ES-I3 (cell line): Measurements from ENCODE around the gene STH.

Source experiments
- H3K36me3 ChIP-seq: 2 replicates; pipeline ENCODE4 v1.6.1; 2013; ENCODE audit warnings: mild to moderate bottlenecking, low read length, control low read depth, moderate library complexity; ENCODE audit not compliant: insufficient read depth
- H3K4me1 ChIP-seq: 2 replicates; pipeline ENCODE4 v1.6.1; 2013; ENCODE audit warnings: mild to moderate bottlenecking, control low read depth, low read length; ENCODE audit not compliant: insufficient read depth
- H3K9ac ChIP-seq: 2 replicates; pipeline ENCODE4 v1.6.1; 2013; ENCODE audit warnings: low read depth, mild to moderate bottlenecking, low read length, moderate library complexity
- H3K9me3 ChIP-seq: 2 replicates; pipeline ENCODE4 v1.6.1; 2013; ENCODE audit warnings: mild to moderate bottlenecking, low read length, moderate library complexity; ENCODE audit not compliant: control insufficient read depth, insufficient read depth

STH gene

DNA sequence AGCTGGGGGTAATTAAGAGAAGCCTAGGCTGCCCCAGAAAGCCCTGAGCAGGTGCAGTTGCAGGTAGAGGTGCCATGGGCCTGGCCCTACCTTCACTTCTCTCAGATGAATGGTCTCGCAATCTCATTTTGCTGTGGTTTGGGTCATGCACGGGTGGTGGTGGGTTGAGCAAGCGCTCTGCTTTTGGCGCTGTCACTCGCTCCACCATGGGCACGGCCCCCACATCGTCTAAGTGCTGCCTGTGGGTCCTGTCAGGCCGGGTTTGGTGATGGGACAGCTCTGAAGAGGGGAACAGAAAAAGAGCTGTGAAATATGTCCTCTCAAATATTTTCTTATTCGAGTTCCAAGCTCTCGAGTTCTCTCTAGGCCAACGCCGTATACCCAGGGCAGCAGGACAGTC, 39.9 kb downstream of the STH start:
- Histone ChIP-seq H3K9ac (no peak overlapping the region), H3K36me3 (peaks cover 71% of the 10 kb centered on the region), H3K9me3 (no peaks in the 10 kb centered on the region), H3K4me1 (peaks cover under 1% of the 10 kb centered on the region; the same call in 1 of the 2 replicates)

DNA sequence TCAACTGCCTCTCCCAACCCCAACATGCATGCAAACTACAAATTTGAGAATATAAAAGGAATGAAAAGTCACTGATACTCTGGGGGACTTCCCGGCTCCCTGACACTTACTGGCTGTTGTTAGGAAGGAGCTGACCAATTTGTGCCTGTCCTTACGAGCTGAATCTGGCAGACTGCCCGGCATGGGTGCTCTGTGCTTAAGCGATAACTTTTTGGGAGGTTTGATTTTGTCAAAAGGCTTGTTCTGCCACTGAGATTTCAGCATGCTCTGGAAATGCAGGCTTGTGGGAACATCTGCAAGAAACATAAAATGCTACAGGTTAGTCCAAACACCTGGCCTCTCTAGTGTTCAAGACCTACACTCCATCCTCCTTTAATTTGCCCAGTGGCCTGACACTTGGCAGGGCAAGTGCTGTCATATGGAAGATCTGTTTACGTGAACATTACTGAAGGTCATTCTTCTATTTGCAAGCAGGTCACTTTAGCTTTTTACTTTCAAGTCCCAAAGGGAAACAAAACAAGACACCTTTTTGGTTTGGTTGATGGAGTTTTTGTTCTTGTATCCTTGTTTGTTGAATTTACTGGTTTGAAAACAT, 40.6 kb downstream of the STH start:
- Histone ChIP-seq H3K36me3 (peaks cover 63% of the 10 kb centered on the region), H3K9ac (no peak overlapping the region), H3K4me1 (peaks cover 4% of the 10 kb centered on the region; the same call in 1 of the 2 replicates), H3K9me3 (no peaks in the 10 kb centered on the region)

DNA sequence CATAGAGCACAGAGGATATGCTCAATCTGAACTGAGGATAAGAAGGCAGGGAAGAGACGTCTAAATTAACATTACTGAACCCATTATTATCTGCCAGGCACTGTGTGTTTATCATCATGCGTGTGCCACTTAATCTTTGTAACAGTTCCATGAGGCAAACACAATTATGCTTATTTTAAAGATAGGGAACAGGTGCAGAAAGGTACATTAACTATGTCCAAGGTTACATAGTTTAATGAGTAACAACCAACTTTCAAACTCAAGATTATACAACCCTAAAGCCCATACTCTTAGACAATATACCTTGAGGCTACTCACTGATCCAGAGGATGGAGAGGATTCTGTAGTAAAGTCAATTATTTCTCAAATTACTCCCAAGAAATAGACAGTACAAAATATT, 43.2 kb downstream of the STH start:
- Histone ChIP-seq H3K9me3 (no peaks in the 10 kb centered on the region), H3K9ac (no peak overlapping the region), H3K36me3 (peaks cover 52% of the 10 kb centered on the region), H3K4me1 (peaks cover 4% of the 10 kb centered on the region; the same call in 1 of the 2 replicates)

DNA sequence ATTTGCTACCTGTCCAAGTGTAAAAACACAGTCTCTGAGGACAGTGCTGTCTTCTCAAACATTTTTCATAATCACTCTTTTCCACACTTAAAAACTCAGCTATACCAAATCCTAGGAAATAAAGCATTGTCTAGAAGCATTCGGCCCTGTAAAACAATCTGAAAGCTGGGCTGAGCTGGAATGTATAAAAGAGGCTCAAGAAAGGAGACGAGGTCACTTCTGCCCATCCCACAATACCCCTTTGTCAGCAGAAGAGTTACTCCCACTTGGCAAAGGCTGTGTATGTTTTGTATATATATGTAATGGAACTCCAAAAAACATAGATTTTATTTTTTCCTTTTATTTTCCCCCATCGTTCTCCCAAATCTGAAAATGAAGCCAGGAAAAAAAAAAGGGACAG, 43.9 kb downstream of the STH start:
- Histone ChIP-seq H3K4me1 (peaks cover 4% of the 10 kb centered on the region; the same call in 1 of the 2 replicates), H3K9ac (no peak overlapping the region), H3K9me3 (no peaks in the 10 kb centered on the region), H3K36me3 (peaks cover 45% of the 10 kb centered on the region)

DNA sequence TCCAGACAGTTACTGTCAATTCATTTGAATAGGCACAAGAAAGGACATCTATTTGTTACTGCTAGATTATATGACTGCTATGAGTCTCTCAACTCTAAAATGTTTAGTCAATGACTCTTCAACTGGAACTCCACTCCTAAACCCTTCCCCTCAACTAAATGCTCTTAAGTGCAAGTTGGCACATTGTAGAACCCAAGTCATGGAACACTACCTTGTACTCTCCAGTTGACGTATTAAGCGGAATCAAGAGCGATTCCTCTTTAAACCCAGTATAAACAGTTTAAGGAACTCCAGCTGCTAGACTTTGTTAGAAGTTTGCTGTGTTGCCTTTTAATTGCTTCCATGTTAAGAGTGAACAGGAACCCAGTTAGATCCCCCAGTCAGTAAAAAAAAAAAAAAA, 44.6 kb downstream of the STH start:
- Histone ChIP-seq H3K4me1 (peaks cover 4% of the 10 kb centered on the region; the same call in 1 of the 2 replicates), H3K9me3 (no peaks in the 10 kb centered on the region), H3K9ac (no peak overlapping the region), H3K36me3 (peaks cover 38% of the 10 kb centered on the region)

DNA sequence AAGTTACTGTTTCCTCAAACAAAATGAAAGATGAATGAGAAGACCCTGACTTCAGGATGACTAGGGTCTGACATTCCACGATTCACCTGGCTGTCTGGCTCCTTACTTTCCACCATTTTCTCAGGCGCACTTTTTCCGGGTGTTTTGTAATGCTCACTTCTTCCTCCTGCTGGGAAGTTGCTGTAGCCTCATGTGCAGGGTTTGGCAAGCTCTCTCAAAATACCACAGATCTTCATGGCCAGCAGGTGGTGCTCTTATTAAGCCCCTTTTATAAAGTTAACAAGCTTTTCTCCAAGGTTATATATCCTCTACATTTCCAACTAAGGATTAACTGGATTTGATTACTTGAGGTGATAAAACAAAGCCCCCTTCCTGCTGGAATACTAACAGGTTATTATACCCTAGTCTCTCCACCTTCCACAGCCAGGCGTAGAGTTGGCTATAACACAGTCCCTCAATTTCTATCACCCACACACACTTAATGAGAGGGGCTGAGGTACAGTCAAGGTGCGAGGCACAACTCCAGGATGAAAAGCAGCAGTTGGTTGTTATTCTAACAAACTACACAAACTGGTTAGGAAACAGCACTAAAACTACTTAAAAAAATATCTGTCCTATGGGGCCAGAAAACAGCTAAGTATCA, 45.4 kb downstream of the STH start:
- Histone ChIP-seq H3K9me3 (no peaks in the 10 kb centered on the region), H3K9ac (no peak overlapping the region), H3K36me3 (peaks cover 30% of the 10 kb centered on the region), H3K4me1 (peaks cover 4% of the 10 kb centered on the region; the same call in 1 of the 2 replicates)

DNA sequence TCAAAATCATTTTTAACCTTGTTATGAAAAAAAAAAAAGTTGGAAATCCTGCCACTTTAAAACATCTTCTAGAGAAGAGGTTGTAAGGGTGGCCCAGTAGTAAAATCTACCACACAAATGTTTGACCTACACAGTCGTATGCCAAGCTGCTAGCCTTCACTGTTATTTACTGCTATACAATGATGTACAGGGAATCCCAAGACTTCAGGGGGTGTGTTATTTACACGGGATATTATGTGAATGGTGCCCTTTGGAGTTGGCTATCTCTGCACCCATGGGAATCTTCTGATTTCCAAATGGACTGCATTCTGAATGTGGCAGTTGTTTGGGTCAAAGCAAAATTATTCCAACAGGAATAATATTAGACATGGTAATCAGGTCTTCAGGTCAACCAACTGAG, 45.9 kb downstream of the STH start:
- Histone ChIP-seq H3K9me3 (no peaks in the 10 kb centered on the region), H3K36me3 (peaks cover 25% of the 10 kb centered on the region), H3K4me1 (peaks cover 4% of the 10 kb centered on the region; the same call in 1 of the 2 replicates), H3K9ac (no peak overlapping the region)

DNA sequence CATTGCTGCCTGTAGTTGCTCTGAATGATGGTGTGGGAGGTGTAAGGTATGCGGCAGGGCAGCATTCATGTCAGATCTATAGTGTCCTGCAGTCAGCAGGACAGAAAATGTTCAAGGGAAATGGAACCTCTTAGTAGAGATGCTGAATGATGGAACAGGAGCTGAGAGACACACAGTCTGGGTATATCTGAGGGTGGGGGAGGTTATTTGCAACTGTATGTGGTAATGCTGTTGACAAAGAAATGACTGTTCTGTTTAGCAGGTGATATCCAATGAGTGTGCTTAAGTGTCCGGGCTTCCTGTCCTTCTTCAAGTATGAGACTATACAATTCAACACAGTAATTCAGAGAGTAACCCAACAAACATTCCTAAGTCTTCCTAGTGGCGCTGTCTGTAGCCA, 46.6 kb downstream of the STH start:
- Histone ChIP-seq H3K9ac (no peak overlapping the region), H3K36me3 (peaks cover 27% of the 10 kb centered on the region), H3K4me1 (peaks cover 4% of the 10 kb centered on the region; the same call in 1 of the 2 replicates), H3K9me3 (no peaks in the 10 kb centered on the region)

DNA sequence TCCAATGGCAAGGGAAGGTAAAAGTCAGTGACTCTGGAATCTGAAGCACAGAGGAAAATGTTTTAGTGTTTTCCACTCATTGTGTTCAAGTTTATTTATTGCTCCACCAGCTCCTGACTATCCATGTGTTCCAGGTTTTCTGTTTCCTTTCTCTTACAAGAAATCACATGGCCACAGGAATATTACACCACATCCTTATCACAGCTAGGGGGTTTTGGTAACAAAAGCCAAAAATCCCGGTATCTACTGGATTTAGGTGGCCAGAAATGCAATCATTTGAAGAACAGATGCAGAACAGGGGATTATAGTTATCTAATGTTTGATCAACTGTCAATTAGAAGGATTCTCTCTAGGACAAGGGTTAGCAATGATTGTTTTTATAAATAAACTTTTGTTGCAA, 47.9 kb downstream of the STH start:
- peaks cover 27% of the 10 kb centered on the region for H3K36me3 ChIP-seq
- peaks cover 4% of the 10 kb centered on the region; the same call in 1 of the 2 replicates for H3K4me1 ChIP-seq
- H3K9me3 ChIP-seq = no peaks in the 10 kb centered on the region
- H3K9ac ChIP-seq = no peak overlapping the region

DNA sequence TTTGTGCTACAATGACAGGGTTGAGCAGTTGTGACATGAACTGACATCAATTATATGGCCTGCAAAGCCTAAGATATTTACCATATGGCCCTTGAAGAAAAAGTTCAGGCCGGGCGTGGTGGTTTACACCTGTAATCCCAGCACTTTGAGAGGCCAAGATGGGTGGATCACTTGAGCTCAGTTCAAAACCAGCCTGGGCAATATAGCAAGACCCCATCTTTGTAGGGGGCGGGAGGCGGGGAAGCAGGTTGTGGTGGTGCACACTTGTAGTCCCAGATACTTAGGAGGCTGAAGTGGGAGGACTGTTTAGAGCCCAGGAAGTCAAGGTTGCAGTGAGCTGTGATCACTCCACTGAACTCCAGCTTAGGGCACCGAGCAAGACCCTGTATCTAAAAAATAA, 48.3 kb downstream of the STH start:
- Histone ChIP-seq H3K9ac (no peak overlapping the region), H3K9me3 (no peaks in the 10 kb centered on the region), H3K4me1 (peaks cover 4% of the 10 kb centered on the region; the same call in 1 of the 2 replicates), H3K36me3 (peaks cover 23% of the 10 kb centered on the region)

DNA sequence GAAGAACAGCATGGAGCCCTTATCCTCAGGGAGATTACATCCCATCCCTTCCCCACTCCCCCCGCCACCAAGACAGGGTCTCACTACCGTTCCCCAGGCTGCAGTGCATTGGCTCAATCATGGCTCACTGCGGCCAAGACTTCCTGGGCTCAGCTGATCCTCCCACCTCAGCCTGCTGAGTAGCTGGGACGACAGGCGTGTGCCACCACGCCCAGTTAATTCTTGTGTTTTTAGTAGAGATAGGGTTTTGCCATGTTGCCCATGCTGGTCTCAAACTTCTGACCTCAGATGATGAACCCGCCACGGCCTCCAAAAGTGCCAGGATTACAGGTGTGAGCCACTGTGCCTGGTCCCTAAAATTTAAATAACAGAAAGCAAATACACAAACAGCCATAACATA, 48.8 kb downstream of the STH start:
- peaks cover 4% of the 10 kb centered on the region; the same call in 1 of the 2 replicates for H3K4me1 ChIP-seq
- peaks cover 19% of the 10 kb centered on the region for H3K36me3 ChIP-seq
- no peaks in the 10 kb centered on the region for H3K9me3 ChIP-seq
- H3K9ac ChIP-seq = no peak overlapping the region
